ENCODE measurements around the gene EVL. TPM values are rescaled to one million over a fixed set of nuclear protein-coding genes. Genes with fewer than 3 reads are reported as not detected.

EVL gene
- total and polyA plus RNA-seq, 2 donors (not counting 1 experiment from before 2014, with no cell fraction given): 23.5 to 28.1 TPM

GRCh38 chr14:100138082-100138787 lies 73.0 kb downstream of the EVL start:
- no peaks in the 10 kb centered on the region for H4K20me1 ChIP-seq (ENCODE audit: control insufficient read depth, extremely low read depth, insufficient read depth, low read length)
- no peak for DNase-seq (ENCODE audit: low read depth in 2 of 2)
- no peaks in the 10 kb centered on the region for H3K36me3 ChIP-seq (ENCODE audit: control insufficient read depth, insufficient read depth, low read length)
- H3K9ac ChIP-seq (ENCODE audit: insufficient read depth, low read length): no peak overlapping the region
- no peaks in the 10 kb centered on the region for H3K79me2 ChIP-seq (ENCODE audit: control insufficient read depth, insufficient read depth, low read length)
- no peaks in the 10 kb centered on the region for H3K27me3 ChIP-seq (ENCODE audit: control insufficient read depth, insufficient read depth, low read length)
- no peak overlapping the region for H3K27ac ChIP-seq (ENCODE audit: insufficient read depth, low read length)
- H3K4me3 ChIP-seq (replicated peaks in 1 of 4; ENCODE audit: control extremely low read depth in 1 of 4, insufficient read depth in 1 of 4, low read depth in 3 of 4, low read length in 4 of 4): no peak overlapping the region
- no peak overlapping the region for H3K4me2 ChIP-seq (ENCODE audit: extremely low read depth, insufficient read depth, low read length)
- H2AFZ ChIP-seq (ENCODE audit: low read length): no peak overlapping the region
- H3K4me1 ChIP-seq (ENCODE audit: control insufficient read depth, extremely low read depth, insufficient read depth, low read length): no peaks in the 10 kb centered on the region
- H3K9me3 ChIP-seq (ENCODE audit: control insufficient read depth, insufficient read depth, low read depth, low read length): no peaks in the 10 kb centered on the region
- TF ChIP-seq EZH2 (IDR thresholded peaks at IDR 0.05; ENCODE audit: low read length, missing control alignments) (no peak), CTCF (conservative IDR thresholded peaks at IDR 0.05 in 1 of 2, IDR thresholded peaks at IDR 0.05 in 1 of 2; ENCODE audit: low read depth in 1 of 2, low read length in 2 of 2) (no peak)

DNA sequence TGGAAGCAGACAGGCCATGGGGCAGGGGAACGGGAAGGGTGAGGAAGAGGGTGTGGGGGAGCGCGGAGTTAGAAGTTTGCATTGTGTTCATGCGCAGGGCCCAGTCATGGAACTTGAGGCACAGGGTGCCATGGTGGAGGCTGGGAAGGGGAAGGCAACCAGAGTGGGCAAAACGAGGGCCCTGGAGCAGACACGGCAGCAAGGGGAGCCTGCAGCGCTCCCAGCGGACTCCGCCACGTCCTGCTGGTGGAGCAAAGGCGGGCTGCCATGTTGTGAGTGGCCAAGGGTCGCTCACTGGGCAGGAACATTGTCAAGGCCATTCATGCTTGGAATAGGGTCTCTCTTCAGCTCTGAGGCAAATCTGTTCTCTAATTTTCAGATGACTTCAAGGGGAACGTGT lies 73.7 kb downstream of the EVL start:
- Histone ChIP-seq H3K36me3 (ENCODE audit: control insufficient read depth, insufficient read depth, low read length) (no peaks in the 10 kb centered on the region), H3K4me2 (ENCODE audit: extremely low read depth, insufficient read depth, low read length) (no peak overlapping the region), H3K9me3 (ENCODE audit: control insufficient read depth, insufficient read depth, low read depth, low read length) (no peaks in the 10 kb centered on the region), H3K27me3 (ENCODE audit: control insufficient read depth, insufficient read depth, low read length) (no peaks in the 10 kb centered on the region), H2AFZ (ENCODE audit: low read length) (no peak overlapping the region), H4K20me1 (ENCODE audit: control insufficient read depth, extremely low read depth, insufficient read depth, low read length) (no peaks in the 10 kb centered on the region), H3K27ac (ENCODE audit: insufficient read depth, low read length) (no peak overlapping the region), H3K4me3 (replicated peaks in 1 of 4; ENCODE audit: control extremely low read depth in 1 of 4, insufficient read depth in 1 of 4, low read depth in 3 of 4, low read length in 4 of 4) (no peak overlapping the region), H3K9ac (ENCODE audit: insufficient read depth, low read length) (no peak overlapping the region), H3K79me2 (ENCODE audit: control insufficient read depth, insufficient read depth, low read length) (no peaks in the 10 kb centered on the region), H3K4me1 (ENCODE audit: control insufficient read depth, extremely low read depth, insufficient read depth, low read length) (no peaks in the 10 kb centered on the region)
- no peak for TF ChIP-seq CTCF (conservative IDR thresholded peaks at IDR 0.05 in 1 of 2, IDR thresholded peaks at IDR 0.05 in 1 of 2; ENCODE audit: low read depth in 1 of 2, low read length in 2 of 2)
- no peak for TF ChIP-seq EZH2 (IDR thresholded peaks at IDR 0.05; ENCODE audit: low read length, missing control alignments)
- no peak for DNase-seq (ENCODE audit: low read depth in 2 of 2)

- peak in 1 of 2 donors; percentile 23 for DNase-seq (ENCODE audit: low read depth in 2 of 2)
- H2AFZ ChIP-seq (ENCODE audit: low read length): no peak overlapping the region
- no peak overlapping the region for H3K27ac ChIP-seq (ENCODE audit: insufficient read depth, low read length)
- no peak overlapping the region for H3K4me3 ChIP-seq (replicated peaks in 1 of 4; ENCODE audit: control extremely low read depth in 1 of 4, insufficient read depth in 1 of 4, low read depth in 3 of 4, low read length in 4 of 4)
- no peak overlapping the region for H3K4me2 ChIP-seq (ENCODE audit: extremely low read depth, insufficient read depth, low read length)
- H3K9me3 ChIP-seq (ENCODE audit: control insufficient read depth, insufficient read depth, low read depth, low read length): no peaks in the 10 kb centered on the region
- TF ChIP-seq CTCF (conservative IDR thresholded peaks at IDR 0.05 in 1 of 2, IDR thresholded peaks at IDR 0.05 in 1 of 2; ENCODE audit: low read depth in 1 of 2, low read length in 2 of 2) (no peak), EZH2 (IDR thresholded peaks at IDR 0.05; ENCODE audit: low read length, missing control alignments) (no peak)
- H3K36me3 ChIP-seq (ENCODE audit: control insufficient read depth, insufficient read depth, low read length): no peaks in the 10 kb centered on the region
- no peaks in the 10 kb centered on the region for H3K79me2 ChIP-seq (ENCODE audit: control insufficient read depth, insufficient read depth, low read length)
- no peak overlapping the region for H3K9ac ChIP-seq (ENCODE audit: insufficient read depth, low read length)
- H4K20me1 ChIP-seq (ENCODE audit: control insufficient read depth, extremely low read depth, insufficient read depth, low read length): no peaks in the 10 kb centered on the region
- H3K27me3 ChIP-seq (ENCODE audit: control insufficient read depth, insufficient read depth, low read length): no peaks in the 10 kb centered on the region
- no peaks in the 10 kb centered on the region for H3K4me1 ChIP-seq (ENCODE audit: control insufficient read depth, extremely low read depth, insufficient read depth, low read length)
Measured at GRCh38 chr14:100140452-100141078, 75.3 kb downstream of the EVL start.

Measured in fibroblast of lung (primary cell).